GM12878 (cell line): Measurements from ENCODE around the gene RGS6. TPM values are rescaled to one million over a fixed set of nuclear protein-coding genes. Genes with fewer than 3 reads are reported as not detected.

Experiments
- ATAC-seq: fragments of 200-7000 bp; cut with Tn5 transposase; 3 replicates; pipeline ENCODE4 v1.9.1; 2020; ENCODE audit warnings: mild to moderate bottlenecking, moderate library complexity
- BruUV-seq: library from RNA; stranded (reverse); fragments of 400-500 nt; replicated peaks from 2 replicates; lab custom pipeline; 2021; lab: Mats Ljungman, UMichigan
- CTCF ChIA-PET: fragments of 300-600 bp; sonication (Branson Sonifier 250); formaldehyde crosslinking; extraction: SDS; loops from one replicate; lab custom pipeline; 2021; ENCODE audit warnings: inconsistent platforms; lab: Yijun Ruan, JAX
- POLR2A ChIA-PET: fragments of 350-600 bp; formaldehyde crosslinking; extraction: SDS; loops from one replicate; lab custom pipeline; 2021; ENCODE audit warnings: inconsistent platforms; lab: Charles Lee
- RAD21 ChIA-PET: fragments of 300-600 bp; sonication (Branson Sonifier 250); formaldehyde crosslinking; loops from one replicate; lab custom pipeline; 2023; ENCODE audit warnings: antibody characterized with exemption; ENCODE audit not compliant: unreplicated experiment; lab: Charles Lee
- SMC1A ChIA-PET: fragments of 300-600 bp; sonication (Branson Sonifier 250); formaldehyde crosslinking; loops from one replicate; lab custom pipeline; 2023; ENCODE audit not compliant: unreplicated experiment, uncharacterized antibody; lab: Charles Lee
- DNase-seq: peaks from one replicate; pipeline ENCODE4 v3.0.0-alpha.2; 2011; ENCODE audit warnings: low read depth, low spot score
- FAIRE-seq: peaks from 3 replicates; lab custom pipeline; 2011; peaks lifted over from hg19 to GRCh38; lab: Jason Lieb, UNC
- H2AFZ ChIP-seq: 2 replicates; pipeline ENCODE4 v1.6.0; 2011; ENCODE audit warnings: low read depth, low read length, control low read depth; ENCODE audit not compliant: control insufficient read depth
- H3K27ac ChIP-seq: 2 replicates; pipeline ENCODE4 v1.5.1; 2011; ENCODE audit warnings: control low read depth; ENCODE audit not compliant: control insufficient read depth, insufficient read depth
- H3K27me3 ChIP-seq, 2 experiments: replicated peaks in 1 of 2; 2 replicates each; pipeline versions ENCODE4 v1.6.0 to v1.6.1; 2011; ENCODE audit warnings: low read length in 1 of 2; ENCODE audit not compliant: control insufficient read depth in 2 of 2, insufficient read depth in 2 of 2
- H3K36me3 ChIP-seq, 2 experiments: 2 replicates each; pipeline ENCODE4 v1.5.1; 2011; ENCODE audit warnings: low read length in 1 of 2; ENCODE audit not compliant: control insufficient read depth in 2 of 2, insufficient read depth in 2 of 2
- H3K4me1 ChIP-seq: 2 replicates; pipeline ENCODE4 v1.6.1; 2011; ENCODE audit warnings: mild to moderate bottlenecking, low read length, moderate library complexity, mixed read lengths; ENCODE audit not compliant: control insufficient read depth, insufficient read depth
- H3K4me2 ChIP-seq: 2 replicates; pipeline ENCODE4 v1.6.0; 2011; ENCODE audit warnings: control low read depth; ENCODE audit not compliant: control insufficient read depth, insufficient read depth
- H3K4me3 ChIP-seq: fragments of 200-600 bp; sonication (generic); 2 replicates; pipeline ENCODE4 v1.5.1; 2016
- H3K79me2 ChIP-seq: 2 replicates; pipeline ENCODE4 v1.6.0; 2011; ENCODE audit warnings: low read length; ENCODE audit not compliant: control insufficient read depth, insufficient read depth
- H3K9ac ChIP-seq: 2 replicates; pipeline ENCODE4 v1.8.0; 2011; ENCODE audit warnings: low read length, control low read depth, mixed read lengths; ENCODE audit not compliant: control insufficient read depth, insufficient read depth
- H3K9me3 ChIP-seq: replicated peaks from 3 replicates; pipeline ENCODE4 v1.5.1; 2011; ENCODE audit warnings: mild to moderate bottlenecking, low read length; ENCODE audit not compliant: control insufficient read depth, insufficient read depth
- H4K20me1 ChIP-seq: 2 replicates; pipeline ENCODE4 v1.6.0; 2011; ENCODE audit not compliant: control insufficient read depth, insufficient read depth
- E2F4 ChIP-seq: IDR thresholded peaks from 2 replicates; pipeline ENCODE4 v1.6.1; 2012; ENCODE audit warnings: low read depth, low read length, improper control_type of control experiment
- KAT2A ChIP-seq: conservative IDR thresholded peaks from 2 replicates; pipeline ENCODE4 v1.6.1; 2011; ENCODE audit warnings: low read depth, low read length; ENCODE audit not compliant: control insufficient read depth
- NR2C1 ChIP-seq: fragments of 450-650 bp; IDR thresholded peaks from 2 replicates; pipeline ENCODE4 v1.6.1; 2017; ENCODE audit warnings: antibody characterized with exemption, mild to moderate bottlenecking, moderate library complexity
- RAD21 ChIP-seq: IDR thresholded peaks from 2 replicates; pipeline ENCODE4 v1.6.1; 2011; ENCODE audit warnings: mild to moderate bottlenecking, low read depth, low read length, moderate library complexity; ENCODE audit not compliant: insufficient read depth
- RUNX3 ChIP-seq: IDR thresholded peaks from 2 replicates; pipeline ENCODE4 v1.6.1; 2012; ENCODE audit warnings: low read length, inconsistent platforms
- SPI1 ChIP-seq: IDR thresholded peaks from 2 replicates; pipeline ENCODE4 v1.6.1; 2011; ENCODE audit warnings: low read depth, mild to moderate bottlenecking, low read length, moderate library complexity, borderline replicate concordance; ENCODE audit not compliant: insufficient read depth
- SRF ChIP-seq, 2 experiments: IDR thresholded peaks; 2 replicates each; pipeline ENCODE4 v1.6.1; 2011; ENCODE audit warnings: low read depth in 2 of 2, low read length in 2 of 2, mild to moderate bottlenecking in 1 of 2, moderate library complexity in 1 of 2
- WGBS: methylation state at CpG from one replicate; pipeline ENCODE4 v1.1.6; 2016; ENCODE audit warnings: low lambda C conversion rate; ENCODE audit not compliant: insufficient replicate concordance, insufficient coverage; ENCODE audit errors: missing lambda C conversion rate; 5-methylcytosine and 5-hydroxymethylcytosine counted together
- in situ Hi-C: fragments of 300-500 bp; cut with MboI; formaldehyde crosslinking; loops from 9 replicates; pipeline ENCODE4 v1.14.3; 2018; ENCODE audit warnings: mixed read lengths
- intact Hi-C: fragments of 100-400 bp; cut with micrococcal nuclease; formaldehyde crosslinking; loops from one replicate; pipeline ENCODE4 v1.14.2; 2022; ENCODE audit not compliant: unreplicated experiment
- polyA plus RNA-seq, 11 experiments: library from polyadenylated mRNA; depleted of rRNA in 4 of 11; unstranded in 6 of 11; stranded (reverse) in 5 of 11; fragments of >200 nt; fragmentation: Nextera tagmentation in 4 of 11; fragmentation: Illumina TruSeq in 1 of 11; extraction: Ambion mirVana in 4 of 11; extraction: Trizol in 1 of 11; gene quantifications; 1 replicate in 1 of 11; 2 replicates in 10 of 11; pipeline versions ENCODE4 v1.2.1 to v1.2.3, GENCODE V29; 2011 to 2016; ENCODE audit warnings: inconsistent platforms in 2 of 11, missing spikeins in 2 of 11, low read depth in 1 of 11
- total RNA-seq, 4 experiments: library from RNA; depleted of rRNA in 3 of 4; stranded (reverse); fragments of >200 nt in 3 of 4; fragmentation: Illumina TruSeq in 1 of 4; extraction: Trizol in 1 of 4; gene quantifications; 2 replicates each; pipeline versions ENCODE4 v1.2.1 to v1.2.3, GENCODE V29; 2013 to 2021
- TF ChIP-seq, protein P1 (sequence below): fragments of 450-650 bp; formaldehyde crosslinking; IDR thresholded peaks from 2 replicates; pipeline ENCODE4 v1.4.0; 2020; ENCODE audit warnings: mild to moderate bottlenecking, moderate library complexity
- TF ChIP-seq, protein P2 (sequence below): fragments of 450-650 bp; IDR thresholded peaks from 2 replicates; pipeline ENCODE4 v1.6.1; 2017; ENCODE audit warnings: mild to moderate bottlenecking, moderate library complexity
- TF ChIP-seq, protein P3 (sequence below): fragments of 450-650 bp; IDR thresholded peaks from 2 replicates; pipeline ENCODE4 v1.6.1; 2017; ENCODE audit warnings: mild to moderate bottlenecking, low read depth, inconsistent platforms; ENCODE audit not compliant: poor library complexity, severe bottlenecking

RGS6 gene
- total and polyA plus RNA-seq, 10 of the 15 experiments (the other 5 are each of a cell fraction or from before 2014, with no cell fraction given) = 3.9 to 18.1 (median 12.4) TPM

DNA sequence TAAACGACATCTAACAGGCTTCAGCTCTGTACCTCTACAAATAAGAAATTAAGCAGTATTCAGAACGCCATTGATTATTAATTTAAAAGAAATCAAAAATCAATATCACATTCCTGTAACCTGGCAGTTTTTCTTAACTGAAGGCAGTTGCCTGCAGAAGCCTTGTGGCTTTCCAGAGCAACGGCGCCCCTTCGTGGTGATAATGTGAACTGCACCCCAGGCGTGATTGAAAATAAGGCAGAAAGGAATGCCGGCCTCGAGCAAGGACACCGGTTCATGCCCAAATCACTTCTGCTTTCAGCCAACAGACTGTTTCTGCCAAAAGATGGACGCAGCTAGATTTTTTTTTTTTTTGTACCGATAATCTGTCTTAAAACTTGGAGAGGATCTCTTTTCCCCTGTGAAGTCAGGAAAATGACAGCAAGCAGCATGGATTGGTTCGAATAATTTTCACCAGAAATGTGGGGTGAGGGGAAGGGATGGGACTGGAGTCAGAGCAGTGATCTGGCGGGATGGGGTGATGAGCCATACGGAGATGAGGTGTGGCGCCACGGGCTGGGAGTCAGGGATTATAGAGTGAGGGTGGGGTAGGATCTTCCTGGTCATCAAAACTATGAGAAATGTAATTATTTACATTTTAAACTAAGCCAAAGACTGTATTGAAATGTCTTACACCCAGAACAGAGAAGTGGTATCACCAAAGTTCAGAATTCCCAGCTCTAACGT, 488.7 kb downstream of the RGS6 start:
- intact Hi-C loops = loop anchor here (2.0 to 5.0 kb wide), 3 partner anchors 129 to 488 kb away; partner anchors contain the start of gene RGS6
- ChIA-PET RAD21 (interaction anchor here (0.9 to 2.5 kb wide), 14 partner anchors 18 to 665 kb away, joined by 3 to 11 read pairs (median 4); partner anchors contain the start of gene RGS6), POLR2A (no interaction called here), SMC1A (interaction anchor here (0.5 to 3.0 kb wide), 23 partner anchors 14 to 1316 kb away, joined by 3 to 14 read pairs (median 4); partner anchors contain the start of gene RGS6), CTCF (interaction anchor here (0.6 to 5.8 kb wide), 35 partner anchors 9 to 1050 kb away, joined by 3 to 34 read pairs (median 4); partner anchors contain the start of gene RGS6)
- FAIRE-seq (peak; percentile 92), DNase-seq (peak; percentile 49), ATAC-seq (peak; percentile 83)
- no peaks in the 10 kb centered on the region for H4K20me1 ChIP-seq
- H2AFZ ChIP-seq = no peak overlapping the region; the same call in 1 of the 2 replicates
- peak overlapping the region; percentile 45; the same call in 1 of the 2 replicates for H3K4me2 ChIP-seq
- BruUV-seq = no TSS peak
- no peak overlapping the region for H3K9ac ChIP-seq
- H3K27me3 ChIP-seq = no peaks in the 10 kb centered on the region
- H3K9me3 ChIP-seq = no peaks in the 10 kb centered on the region; the same call in 2 of the 3 replicates
- H3K4me3 ChIP-seq = no peak overlapping the region
- H3K27ac ChIP-seq = no peak overlapping the region
- no peaks in the 10 kb centered on the region for H3K4me1 ChIP-seq
- in situ Hi-C loops = no loop called here
- H3K36me3 ChIP-seq = no peaks in the 10 kb centered on the region
- 30% methylated on average over 17 of the region's 17 CpGs for WGBS
- no peaks in the 10 kb centered on the region for H3K79me2 ChIP-seq
- TF ChIP-seq, protein P1, sequence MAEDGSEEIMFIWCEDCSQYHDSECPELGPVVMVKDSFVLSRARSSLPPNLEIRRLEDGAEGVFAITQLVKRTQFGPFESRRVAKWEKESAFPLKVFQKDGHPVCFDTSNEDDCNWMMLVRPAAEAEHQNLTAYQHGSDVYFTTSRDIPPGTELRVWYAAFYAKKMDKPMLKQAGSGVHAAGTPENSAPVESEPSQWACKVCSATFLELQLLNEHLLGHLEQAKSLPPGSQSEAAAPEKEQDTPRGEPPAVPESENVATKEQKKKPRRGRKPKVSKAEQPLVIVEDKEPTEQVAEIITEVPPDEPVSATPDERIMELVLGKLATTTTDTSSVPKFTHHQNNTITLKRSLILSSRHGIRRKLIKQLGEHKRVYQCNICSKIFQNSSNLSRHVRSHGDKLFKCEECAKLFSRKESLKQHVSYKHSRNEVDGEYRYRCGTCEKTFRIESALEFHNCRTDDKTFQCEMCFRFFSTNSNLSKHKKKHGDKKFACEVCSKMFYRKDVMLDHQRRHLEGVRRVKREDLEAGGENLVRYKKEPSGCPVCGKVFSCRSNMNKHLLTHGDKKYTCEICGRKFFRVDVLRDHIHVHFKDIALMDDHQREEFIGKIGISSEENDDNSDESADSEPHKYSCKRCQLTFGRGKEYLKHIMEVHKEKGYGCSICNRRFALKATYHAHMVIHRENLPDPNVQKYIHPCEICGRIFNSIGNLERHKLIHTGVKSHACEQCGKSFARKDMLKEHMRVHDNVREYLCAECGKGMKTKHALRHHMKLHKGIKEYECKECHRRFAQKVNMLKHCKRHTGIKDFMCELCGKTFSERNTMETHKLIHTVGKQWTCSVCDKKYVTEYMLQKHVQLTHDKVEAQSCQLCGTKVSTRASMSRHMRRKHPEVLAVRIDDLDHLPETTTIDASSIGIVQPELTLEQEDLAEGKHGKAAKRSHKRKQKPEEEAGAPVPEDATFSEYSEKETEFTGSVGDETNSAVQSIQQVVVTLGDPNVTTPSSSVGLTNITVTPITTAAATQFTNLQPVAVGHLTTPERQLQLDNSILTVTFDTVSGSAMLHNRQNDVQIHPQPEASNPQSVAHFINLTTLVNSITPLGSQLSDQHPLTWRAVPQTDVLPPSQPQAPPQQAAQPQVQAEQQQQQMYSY = no peak
- TF ChIP-seq, protein P2, sequence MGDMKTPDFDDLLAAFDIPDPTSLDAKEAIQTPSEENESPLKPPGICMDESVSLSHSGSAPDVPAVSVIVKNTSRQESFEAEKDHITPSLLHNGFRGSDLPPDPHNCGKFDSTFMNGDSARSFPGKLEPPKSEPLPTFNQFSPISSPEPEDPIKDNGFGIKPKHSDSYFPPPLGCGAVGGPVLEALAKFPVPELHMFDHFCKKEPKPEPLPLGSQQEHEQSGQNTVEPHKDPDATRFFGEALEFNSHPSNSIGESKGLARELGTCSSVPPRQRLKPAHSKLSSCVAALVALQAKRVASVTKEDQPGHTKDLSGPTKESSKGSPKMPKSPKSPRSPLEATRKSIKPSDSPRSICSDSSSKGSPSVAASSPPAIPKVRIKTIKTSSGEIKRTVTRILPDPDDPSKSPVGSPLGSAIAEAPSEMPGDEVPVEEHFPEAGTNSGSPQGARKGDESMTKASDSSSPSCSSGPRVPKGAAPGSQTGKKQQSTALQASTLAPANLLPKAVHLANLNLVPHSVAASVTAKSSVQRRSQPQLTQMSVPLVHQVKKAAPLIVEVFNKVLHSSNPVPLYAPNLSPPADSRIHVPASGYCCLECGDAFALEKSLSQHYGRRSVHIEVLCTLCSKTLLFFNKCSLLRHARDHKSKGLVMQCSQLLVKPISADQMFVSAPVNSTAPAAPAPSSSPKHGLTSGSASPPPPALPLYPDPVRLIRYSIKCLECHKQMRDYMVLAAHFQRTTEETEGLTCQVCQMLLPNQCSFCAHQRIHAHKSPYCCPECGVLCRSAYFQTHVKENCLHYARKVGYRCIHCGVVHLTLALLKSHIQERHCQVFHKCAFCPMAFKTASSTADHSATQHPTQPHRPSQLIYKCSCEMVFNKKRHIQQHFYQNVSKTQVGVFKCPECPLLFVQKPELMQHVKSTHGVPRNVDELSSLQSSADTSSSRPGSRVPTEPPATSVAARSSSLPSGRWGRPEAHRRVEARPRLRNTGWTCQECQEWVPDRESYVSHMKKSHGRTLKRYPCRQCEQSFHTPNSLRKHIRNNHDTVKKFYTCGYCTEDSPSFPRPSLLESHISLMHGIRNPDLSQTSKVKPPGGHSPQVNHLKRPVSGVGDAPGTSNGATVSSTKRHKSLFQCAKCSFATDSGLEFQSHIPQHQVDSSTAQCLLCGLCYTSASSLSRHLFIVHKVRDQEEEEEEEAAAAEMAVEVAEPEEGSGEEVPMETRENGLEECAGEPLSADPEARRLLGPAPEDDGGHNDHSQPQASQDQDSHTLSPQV = 0 out of 2 replicates have a peak, but pooled peaks have one; percentile 9
- TF ChIP-seq NR2C1 (no peak), RUNX3 (peak; percentile 61), SRF (IDR thresholded peaks at IDR 0.05; ENCODE audit: low read depth in 2 of 2, low read length in 2 of 2) (no peak), SPI1 (peak; percentile 62; the same call in 1 of the 2 replicates), E2F4 (no peak), RAD21 (peak; percentile 99), KAT2A (no peak)
- TF ChIP-seq, protein P3, sequence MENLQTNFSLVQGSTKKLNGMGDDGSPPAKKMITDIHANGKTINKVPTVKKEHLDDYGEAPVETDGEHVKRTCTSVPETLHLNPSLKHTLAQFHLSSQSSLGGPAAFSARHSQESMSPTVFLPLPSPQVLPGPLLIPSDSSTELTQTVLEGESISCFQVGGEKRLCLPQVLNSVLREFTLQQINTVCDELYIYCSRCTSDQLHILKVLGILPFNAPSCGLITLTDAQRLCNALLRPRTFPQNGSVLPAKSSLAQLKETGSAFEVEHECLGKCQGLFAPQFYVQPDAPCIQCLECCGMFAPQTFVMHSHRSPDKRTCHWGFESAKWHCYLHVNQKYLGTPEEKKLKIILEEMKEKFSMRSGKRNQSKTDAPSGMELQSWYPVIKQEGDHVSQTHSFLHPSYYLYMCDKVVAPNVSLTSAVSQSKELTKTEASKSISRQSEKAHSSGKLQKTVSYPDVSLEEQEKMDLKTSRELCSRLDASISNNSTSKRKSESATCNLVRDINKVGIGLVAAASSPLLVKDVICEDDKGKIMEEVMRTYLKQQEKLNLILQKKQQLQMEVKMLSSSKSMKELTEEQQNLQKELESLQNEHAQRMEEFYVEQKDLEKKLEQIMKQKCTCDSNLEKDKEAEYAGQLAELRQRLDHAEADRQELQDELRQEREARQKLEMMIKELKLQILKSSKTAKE = no peak
